MG63 (cell line): ENCODE measurements around the gene C11orf86. TPM values are rescaled to one million over a fixed set of nuclear protein-coding genes. Genes with fewer than 3 reads are reported as not detected.

Experiments
- DNase-seq: peaks from one replicate; pipeline ENCODE4 v3.0.0-alpha.2; 2020
- H3K27me3 ChIP-seq: fragments of 250-450 bp; sonication (Bioruptor Pico); 2 replicates; pipeline ENCODE4 v1.5.1; 2020; ENCODE audit warnings: mild to moderate bottlenecking, moderate library complexity
- H3K36me3 ChIP-seq: fragments of 250-450 bp; sonication (Bioruptor Pico); 2 replicates; pipeline ENCODE4 v1.5.1; 2020; ENCODE audit warnings: mild to moderate bottlenecking, moderate library complexity
- H3K4me3 ChIP-seq: fragments of 250-450 bp; sonication (Bioruptor Pico); 2 replicates; pipeline ENCODE4 v1.5.1; 2020; ENCODE audit warnings: mild to moderate bottlenecking, moderate library complexity
- H3K9me3 ChIP-seq: fragments of 250-450 bp; sonication (Bioruptor Pico); 2 replicates; pipeline ENCODE4 v1.5.1; 2020; ENCODE audit warnings: mild to moderate bottlenecking, moderate library complexity
- total RNA-seq: library from RNA; depleted of rRNA; stranded (reverse); fragments of >200 nt; shearing (Covaris generic); gene quantifications from 2 replicates; pipeline ENCODE4 v1.2.3, GENCODE V29; 2014; ENCODE audit warnings: low replicate concordance

C11orf86 gene
- total RNA-seq, 1 experiment from 2014 or later = 0.59 TPM

- DNase-seq = peak; percentile 48
- no peak overlapping the region for H3K4me3 ChIP-seq
- H3K9me3 ChIP-seq = no peaks in the 10 kb centered on the region
- no peaks in the 10 kb centered on the region for H3K27me3 ChIP-seq
- no peaks in the 10 kb centered on the region for H3K36me3 ChIP-seq
These were observed 31.2 kb downstream of the C11orf86 start for GRCh38 chr11:67006029-67006884.

GRCh38 chr11:67007126-67007525, 32.0 kb downstream of the C11orf86 start:
- no peaks in the 10 kb centered on the region for H3K36me3 ChIP-seq

GRCh38 chr11:67010296-67010905, 35.3 kb downstream of the C11orf86 start:
- H3K9me3 ChIP-seq = no peaks in the 10 kb centered on the region
- H3K27me3 ChIP-seq = no peaks in the 10 kb centered on the region
- H3K36me3 ChIP-seq = no peaks in the 10 kb centered on the region

More at GRCh38 chr11:67007126-67007525, 32.0 kb downstream of the C11orf86 start:
- no peak for DNase-seq
- no peak overlapping the region for H3K4me3 ChIP-seq
- H3K9me3 ChIP-seq = no peaks in the 10 kb centered on the region
- H3K27me3 ChIP-seq = no peaks in the 10 kb centered on the region

GRCh38 chr11:67013511-67014045, 38.5 kb downstream of the C11orf86 start:
- H3K36me3 ChIP-seq = no peaks in the 10 kb centered on the region
- H3K9me3 ChIP-seq = no peaks in the 10 kb centered on the region
- no peak for DNase-seq
- no peaks in the 10 kb centered on the region for H3K27me3 ChIP-seq
- H3K4me3 ChIP-seq = no peak overlapping the region

More at GRCh38 chr11:67010296-67010905, 35.3 kb downstream of the C11orf86 start:
- no peak overlapping the region for H3K4me3 ChIP-seq
- no peak for DNase-seq

- Histone ChIP-seq H3K4me3 (no peak overlapping the region), H3K9me3 (no peaks in the 10 kb centered on the region), H3K27me3 (no peaks in the 10 kb centered on the region), H3K36me3 (no peaks in the 10 kb centered on the region)
- DNase-seq = no peak
These were observed 39.2 kb downstream of the C11orf86 start for GRCh38 chr11:67014343-67014742.

GRCh38 chr11:67015048-67015447, 39.9 kb downstream of the C11orf86 start:
- H3K4me3 ChIP-seq = no peak overlapping the region
- no peaks in the 10 kb centered on the region for H3K27me3 ChIP-seq
- H3K36me3 ChIP-seq = no peaks in the 10 kb centered on the region
- no peak for DNase-seq
- H3K9me3 ChIP-seq = no peaks in the 10 kb centered on the region

GRCh38 chr11:67016550-67016949, 41.4 kb downstream of the C11orf86 start:
- no peak for DNase-seq
- Histone ChIP-seq H3K9me3 (no peaks in the 10 kb centered on the region), H3K36me3 (no peaks in the 10 kb centered on the region), H3K27me3 (no peaks in the 10 kb centered on the region), H3K4me3 (no peak overlapping the region)

- DNase-seq = no peak
- Histone ChIP-seq H3K9me3 (no peaks in the 10 kb centered on the region), H3K27me3 (no peaks in the 10 kb centered on the region), H3K36me3 (no peaks in the 10 kb centered on the region), H3K4me3 (no peak overlapping the region)
These were observed 45.8 kb downstream of the C11orf86 start for GRCh38 chr11:67020949-67021348.

GRCh38 chr11:67022341-67022933, 47.3 kb downstream of the C11orf86 start:
- Histone ChIP-seq H3K9me3 (no peaks in the 10 kb centered on the region), H3K36me3 (no peaks in the 10 kb centered on the region), H3K27me3 (no peaks in the 10 kb centered on the region), H3K4me3 (no peak overlapping the region; the same call in 1 of the 2 replicates)
- peak; percentile 66 for DNase-seq

GRCh38 chr11:67022961-67023956, 48.2 kb downstream of the C11orf86 start, which contains the start of gene SYT12:
Gene SYT12 (plus strand): TSS chr11:67023134. CDS start chr11:67030145, 7,011 bp downstream.
- Histone ChIP-seq H3K27me3 (no peaks in the 10 kb centered on the region), H3K9me3 (no peaks in the 10 kb centered on the region), H3K36me3 (no peaks in the 10 kb centered on the region), H3K4me3 (peak within 1 kb of the TSS; percentile 16; the same call in 1 of the 2 replicates)
- no peak for DNase-seq

- H3K4me3 ChIP-seq = no peak overlapping the region
- no peaks in the 10 kb centered on the region for H3K36me3 ChIP-seq
- H3K27me3 ChIP-seq = no peaks in the 10 kb centered on the region
- H3K9me3 ChIP-seq = no peaks in the 10 kb centered on the region
- no peak for DNase-seq
These were observed 48.9 kb downstream of the C11orf86 start for GRCh38 chr11:67023957-67024353.

GRCh38 chr11:67024410-67024809, 49.3 kb downstream of the C11orf86 start:
- Histone ChIP-seq H3K9me3 (no peaks in the 10 kb centered on the region), H3K4me3 (no peak overlapping the region), H3K27me3 (no peaks in the 10 kb centered on the region), H3K36me3 (no peaks in the 10 kb centered on the region)
- DNase-seq = no peak

- no peak overlapping the region for H3K4me3 ChIP-seq
- no peaks in the 10 kb centered on the region for H3K27me3 ChIP-seq
- no peak for DNase-seq
- no peaks in the 10 kb centered on the region for H3K9me3 ChIP-seq
- H3K36me3 ChIP-seq = no peaks in the 10 kb centered on the region
These were observed 49.9 kb downstream of the C11orf86 start for GRCh38 chr11:67024966-67025365.

GRCh38 chr11:67025750-67026149, 50.6 kb downstream of the C11orf86 start:
- Histone ChIP-seq H3K4me3 (no peak overlapping the region), H3K9me3 (no peaks in the 10 kb centered on the region), H3K27me3 (no peaks in the 10 kb centered on the region), H3K36me3 (no peaks in the 10 kb centered on the region)
- no peak for DNase-seq
